Fibroblast of skin of right biceps (primary cell): ENCODE data around the gene UXS1.
A peak's percentile ranks its signal among the peaks of the same experiment; 100 is the strongest.

Experiments used
- DNase-seq: peaks from one replicate; pipeline ENCODE4 v3.0.0-alpha.2; 2013

Gene UXS1

GRCh38 chr2:106129150-106129549 is 65.0 kb downstream of the UXS1 start:
- no peak for DNase-seq

GRCh38 chr2:106127776-106128268 is 66.3 kb downstream of the UXS1 start:
- no peak for DNase-seq

GRCh38 chr2:106127282-106127771 is 66.8 kb downstream of the UXS1 start:
- DNase-seq: peak; percentile 26

GRCh38 chr2:106126705-106127281 is 67.3 kb downstream of the UXS1 start:
- DNase-seq: no peak

GRCh38 chr2:106126295-106126694 is 67.8 kb downstream of the UXS1 start:
- DNase-seq: no peak

- DNase-seq: no peak
Observed at GRCh38 chr2:106124905-106125549, 69.1 kb downstream of the UXS1 start.

GRCh38 chr2:106124106-106124756 is 69.9 kb downstream of the UXS1 start:
- DNase-seq: no peak

GRCh38 chr2:106122157-106122556 is 71.9 kb downstream of the UXS1 start:
- no peak for DNase-seq

- DNase-seq: no peak
Observed at GRCh38 chr2:106120432-106120831, 73.7 kb downstream of the UXS1 start.

- DNase-seq: no peak
Observed at GRCh38 chr2:106119074-106119473, 75.0 kb downstream of the UXS1 start.

GRCh38 chr2:106117882-106118684 is 76.0 kb downstream of the UXS1 start:
- no peak for DNase-seq

GRCh38 chr2:106117347-106117746 is 76.8 kb downstream of the UXS1 start:
- DNase-seq: no peak

GRCh38 chr2:106116248-106116647 is 77.9 kb downstream of the UXS1 start:
- DNase-seq: no peak

- DNase-seq: no peak
Observed at GRCh38 chr2:106115665-106116064, 78.4 kb downstream of the UXS1 start.

GRCh38 chr2:106115250-106115649 is 78.9 kb downstream of the UXS1 start:
- peak; percentile 85 for DNase-seq

- no peak for DNase-seq
Observed at GRCh38 chr2:106114166-106114565, 79.9 kb downstream of the UXS1 start.

- DNase-seq: no peak
Observed at GRCh38 chr2:106113361-106113966, 80.6 kb downstream of the UXS1 start.

- no peak for DNase-seq
Observed at GRCh38 chr2:106111882-106112571, 82.1 kb downstream of the UXS1 start.

- DNase-seq: no peak
Observed at GRCh38 chr2:106109675-106110424, 84.3 kb downstream of the UXS1 start.

- no peak for DNase-seq
Observed at GRCh38 chr2:106108791-106109190, 85.3 kb downstream of the UXS1 start.

- DNase-seq: peak; percentile 31
Observed at GRCh38 chr2:106108351-106108750, 85.8 kb downstream of the UXS1 start.
